Prostate gland (tissue), 2 donors: ENCODE measurements around the gene INTS15. TPM values are rescaled to one million over a fixed set of nuclear protein-coding genes. Genes with fewer than 3 reads are reported as not detected.

ENCODE experiments used
- DNase-seq: peaks from one replicate; pipeline ENCODE4 v3.0.0-alpha.2; 2019; ENCODE audit warnings: low spot score
- H3K27ac ChIP-seq, 2 donors: fragments of 200-600 bp; sonication (generic); 2 replicates each; pipeline ENCODE4 v1.5.1; 2017 to 2019
- H3K27me3 ChIP-seq: fragments of 200-600 bp; sonication (generic); replicated peaks from 2 replicates; pipeline ENCODE4 v1.5.1; 2019; ENCODE audit not compliant: insufficient read depth
- H3K36me3 ChIP-seq, 2 donors: fragments of 200-600 bp; sonication (generic); 1 replicate in 1 of 2; 2 replicates in 1 of 2; pipeline versions ENCODE4 v1.5.1 to v1.8.1; 2017 to 2019
- H3K4me1 ChIP-seq: fragments of 200-600 bp; sonication (generic); replicated peaks from 2 replicates; pipeline ENCODE4 v1.5.1; 2019
- H3K4me3 ChIP-seq, 2 donors: fragments of 200-600 bp; sonication (generic); 2 replicates each; pipeline ENCODE4 v1.5.1; 2017 to 2019
- H3K9me3 ChIP-seq: fragments of 200-600 bp; sonication (generic); 2 replicates; pipeline ENCODE4 v1.5.1; 2017
- POLR2A ChIP-seq: fragments of 450-650 bp; IDR thresholded peaks from one replicate; pipeline ENCODE4 v1.6.1; 2016; ENCODE audit warnings: antibody characterized with exemption, mild to moderate bottlenecking
- POLR2AphosphoS5 ChIP-seq: sonication (generic); formaldehyde crosslinking; IDR thresholded peaks from one replicate; pipeline ENCODE4 v1.6.1; 2017; ENCODE audit warnings: antibody characterized with exemption
- WGBS: methylation state at CpG from one replicate; pipeline ENCODE4 v1.1.5; 2018; 5-methylcytosine and 5-hydroxymethylcytosine counted together
- intact Hi-C: fragments of 100-400 bp; cut with DNase I; formaldehyde crosslinking; loops from one replicate; pipeline ENCODE4 v1.14.2; 2022
- total RNA-seq, 2 donors: library from RNA; depleted of rRNA; stranded (reverse); fragments of >200 nt; gene quantifications; one replicate each; pipeline ENCODE4 v1.1.0, GENCODE V29; 2016
- TF ChIP-seq, protein P1 (sequence below), 4 experiments: fragments of 200-600 bp in 2 of 4; fragments of 450-650 bp in 2 of 4; sonication (generic) in 2 of 4; IDR thresholded peaks; 1 replicate in 3 of 4; 2 replicates in 1 of 4; pipeline ENCODE4 v1.5.1; 2016 to 2019; ENCODE audit warnings: antibody characterized with exemption in 4 of 4, mild to moderate bottlenecking in 2 of 4, moderate library complexity in 2 of 4

Gene INTS15
- total RNA-seq, 2 donors from 2014 or later, result 38.3 to 38.7 TPM

DNA sequence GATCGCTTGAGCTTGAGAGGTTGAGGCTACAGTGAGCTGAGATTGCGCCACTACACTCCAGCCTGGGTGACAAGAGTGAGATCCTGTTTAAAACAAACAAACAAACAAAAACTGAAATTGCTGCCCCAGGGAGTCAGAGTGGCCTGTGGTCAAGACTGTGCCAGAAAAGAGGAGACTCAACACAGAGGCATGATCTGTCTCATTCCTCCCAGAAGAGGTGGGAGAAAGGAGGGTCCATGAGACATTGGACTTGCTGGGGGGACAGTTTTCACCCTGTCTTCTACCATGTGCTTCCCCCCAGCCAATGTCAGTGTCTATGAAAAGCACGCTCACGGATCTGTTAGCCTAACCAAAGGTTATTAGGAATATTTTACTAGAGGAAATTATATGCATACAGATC is 28.8 kb downstream of the INTS15 start:
- intact Hi-C loops, result no loop called here
- Histone ChIP-seq H3K4me3 (no peak overlapping the region), H3K9me3 (no peaks in the 10 kb centered on the region), H3K4me1 (no peaks in the 10 kb centered on the region), H3K36me3 (peaks cover 0 to 18% of the 10 kb centered on the region in 2 donors), H3K27me3 (no peaks in the 10 kb centered on the region), H3K27ac (no peak overlapping the region)
- TF ChIP-seq POLR2AphosphoS5 (no peak), POLR2A (no peak)
- TF ChIP-seq, protein P1, sequence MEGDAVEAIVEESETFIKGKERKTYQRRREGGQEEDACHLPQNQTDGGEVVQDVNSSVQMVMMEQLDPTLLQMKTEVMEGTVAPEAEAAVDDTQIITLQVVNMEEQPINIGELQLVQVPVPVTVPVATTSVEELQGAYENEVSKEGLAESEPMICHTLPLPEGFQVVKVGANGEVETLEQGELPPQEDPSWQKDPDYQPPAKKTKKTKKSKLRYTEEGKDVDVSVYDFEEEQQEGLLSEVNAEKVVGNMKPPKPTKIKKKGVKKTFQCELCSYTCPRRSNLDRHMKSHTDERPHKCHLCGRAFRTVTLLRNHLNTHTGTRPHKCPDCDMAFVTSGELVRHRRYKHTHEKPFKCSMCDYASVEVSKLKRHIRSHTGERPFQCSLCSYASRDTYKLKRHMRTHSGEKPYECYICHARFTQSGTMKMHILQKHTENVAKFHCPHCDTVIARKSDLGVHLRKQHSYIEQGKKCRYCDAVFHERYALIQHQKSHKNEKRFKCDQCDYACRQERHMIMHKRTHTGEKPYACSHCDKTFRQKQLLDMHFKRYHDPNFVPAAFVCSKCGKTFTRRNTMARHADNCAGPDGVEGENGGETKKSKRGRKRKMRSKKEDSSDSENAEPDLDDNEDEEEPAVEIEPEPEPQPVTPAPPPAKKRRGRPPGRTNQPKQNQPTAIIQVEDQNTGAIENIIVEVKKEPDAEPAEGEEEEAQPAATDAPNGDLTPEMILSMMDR (IDR thresholded peaks at IDR 0.05), result no peak
- WGBS, result 81% methylated on average over 4 of the region's 4 CpGs
- no peak for DNase-seq

DNA sequence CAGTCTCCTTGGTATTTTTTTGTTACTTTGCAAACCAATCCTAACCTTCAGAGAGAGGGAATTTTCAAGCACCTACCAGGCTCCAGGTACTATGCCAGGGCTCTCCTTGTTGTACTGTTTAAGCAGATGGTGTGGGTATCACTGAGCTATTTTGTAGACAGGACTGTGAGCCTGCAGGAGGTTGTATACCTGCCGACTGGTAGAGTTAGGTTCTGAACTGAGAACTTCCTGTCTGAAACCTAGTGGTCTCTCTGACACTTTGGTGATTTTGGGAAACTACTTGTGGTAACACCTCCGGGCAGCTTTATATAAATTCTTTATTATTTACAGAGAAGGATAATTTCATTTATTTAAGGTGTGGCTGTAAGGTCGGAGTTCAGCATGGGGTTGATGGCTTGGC is 30.1 kb downstream of the INTS15 start:
- no peak for TF ChIP-seq POLR2AphosphoS5
- TF ChIP-seq, protein P1 (IDR thresholded peaks at IDR 0.05), result no peak
- TF ChIP-seq POLR2A, result no peak

DNA sequence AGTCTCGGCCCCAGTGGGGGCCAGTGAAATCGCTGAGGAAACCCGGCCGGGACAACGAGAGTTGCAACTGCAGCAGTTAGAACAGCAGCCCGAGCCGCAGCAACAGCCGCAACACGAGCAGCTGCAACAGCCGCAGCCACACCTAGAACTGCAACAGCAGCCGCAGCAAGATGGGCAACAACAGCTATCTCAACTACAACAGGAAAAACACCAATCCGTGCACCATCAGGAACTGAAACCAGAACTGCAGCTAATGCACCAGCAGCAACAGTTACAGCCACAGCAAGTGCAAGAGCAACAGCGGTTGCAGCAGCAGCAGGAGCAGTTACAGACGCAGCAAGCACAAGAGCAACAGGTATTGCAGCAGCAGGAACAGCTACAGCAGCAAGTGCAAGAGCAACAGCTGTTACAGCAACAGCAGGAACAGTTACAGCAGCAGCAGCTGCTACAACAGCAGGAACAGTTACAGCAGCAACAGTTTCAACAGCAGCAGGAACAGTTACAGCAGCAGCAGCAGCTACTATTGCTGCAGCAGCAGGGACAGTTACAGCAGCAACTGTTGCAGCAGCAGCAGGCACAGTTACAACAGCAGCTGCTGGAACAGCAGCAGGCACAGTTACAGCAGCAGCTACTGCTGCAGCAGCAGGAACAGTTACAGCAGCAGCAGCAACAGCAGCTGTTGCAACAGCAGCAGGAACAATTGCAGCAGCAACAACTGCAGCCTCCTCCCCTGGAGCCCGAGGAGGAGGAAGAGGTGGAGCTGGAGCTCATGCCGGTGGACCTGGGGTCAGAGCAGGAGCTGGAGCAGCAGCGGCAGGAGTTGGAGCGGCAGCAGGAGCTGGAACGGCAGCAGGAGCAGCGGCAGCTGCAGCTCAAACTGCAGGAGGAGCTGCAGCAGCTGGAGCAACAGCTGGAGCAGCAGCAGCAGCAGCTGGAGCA is 31.6 kb downstream of the INTS15 start:
- whole genome bisulfite sequencing, result 94% methylated on average over 20 of the region's 20 CpGs
- intact Hi-C loops, result no loop called here
- DNase-seq, result no peak
- Histone ChIP-seq H3K27me3 (no peaks in the 10 kb centered on the region), H3K9me3 (no peaks in the 10 kb centered on the region), H3K4me3 (no peak overlapping the region), H3K4me1 (no peaks in the 10 kb centered on the region), H3K36me3 (peaks cover 0 to 18% of the 10 kb centered on the region in 2 donors), H3K27ac (no peak overlapping the region)
- TF ChIP-seq POLR2AphosphoS5 (no peak), POLR2A (no peak)
- TF ChIP-seq, protein P1 (IDR thresholded peaks at IDR 0.05), result no peak

More for the DNA sequence above, 30.1 kb downstream of the INTS15 start:
- no peak for DNase-seq
- no peaks in the 10 kb centered on the region for H3K9me3 ChIP-seq
- 71% methylated on average over 3 of the region's 3 CpGs for WGBS
- H3K4me3 ChIP-seq, result no peak overlapping the region
- no peak overlapping the region for H3K27ac ChIP-seq
- intact Hi-C loops, result no loop called here
- H3K4me1 ChIP-seq, result no peaks in the 10 kb centered on the region
- peaks cover 0 to 18% of the 10 kb centered on the region in 2 donors for H3K36me3 ChIP-seq
- H3K27me3 ChIP-seq, result no peaks in the 10 kb centered on the region

DNA sequence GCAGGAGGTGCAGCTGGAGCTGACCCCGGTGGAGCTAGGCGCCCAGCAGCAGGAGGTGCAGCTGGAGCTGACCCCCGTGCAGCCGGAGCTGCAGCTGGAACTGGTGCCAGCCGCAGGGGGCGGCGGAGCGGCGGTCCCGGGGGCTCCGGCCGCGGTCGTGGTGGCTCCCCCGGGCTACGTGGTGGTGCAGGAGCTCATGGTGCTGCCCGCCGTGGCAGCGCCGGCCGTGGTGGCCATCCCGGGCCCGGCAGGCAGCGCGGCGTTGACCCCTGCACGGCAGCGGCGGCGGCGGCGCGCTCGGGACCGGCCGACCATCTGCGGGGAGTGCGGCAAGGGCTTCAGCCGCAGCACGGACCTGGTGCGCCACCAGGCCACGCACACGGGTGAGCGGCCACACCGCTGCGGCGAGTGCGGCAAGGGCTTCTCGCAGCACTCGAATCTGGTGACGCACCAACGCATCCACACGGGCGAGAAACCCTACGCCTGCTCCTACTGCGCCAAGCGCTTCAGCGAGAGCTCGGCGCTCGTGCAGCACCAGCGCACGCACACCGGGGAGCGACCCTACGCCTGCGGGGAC is 32.4 kb downstream of the INTS15 start:
- Histone ChIP-seq H3K4me1 (no peaks in the 10 kb centered on the region), H3K27me3 (no peaks in the 10 kb centered on the region), H3K36me3 (peaks cover 0 to 18% of the 10 kb centered on the region in 2 donors), H3K9me3 (no peaks in the 10 kb centered on the region), H3K27ac (no peak overlapping the region), H3K4me3 (no peak overlapping the region)
- intact Hi-C loops, result no loop called here
- no peak for TF ChIP-seq POLR2A
- TF ChIP-seq, protein P1 (IDR thresholded peaks at IDR 0.05), result no peak
- no peak for TF ChIP-seq POLR2AphosphoS5
- 96% methylated on average over 66 of the region's 67 CpGs for WGBS
- DNase-seq, result no peak
